HUES6 (cell line): ENCODE measurements around the gene ZNF385B.
"Not testable (repeated sequence)": the region's sequence is repeated elsewhere in the genome, so short reads cannot be mapped to it uniquely, and the experiment has no call there.

ENCODE experiments used
- H3K27ac ChIP-seq: 2 replicates; pipeline ENCODE4 v1.7.0; 2013; ENCODE audit warnings: low read depth, mild to moderate bottlenecking, low read length, inconsistent platforms
- H3K27me3 ChIP-seq: 2 replicates; pipeline ENCODE4 v1.6.1; 2013; ENCODE audit warnings: low read length; ENCODE audit not compliant: control insufficient read depth, insufficient read depth
- H3K36me3 ChIP-seq: 2 replicates; pipeline ENCODE4 v1.6.1; 2013; ENCODE audit warnings: low read length; ENCODE audit not compliant: control insufficient read depth, insufficient read depth
- H3K4me1 ChIP-seq: 2 replicates; pipeline ENCODE4 v1.6.1; 2013; ENCODE audit warnings: low read length; ENCODE audit not compliant: control insufficient read depth, insufficient read depth
- H3K4me3 ChIP-seq: 2 replicates; pipeline ENCODE4 v1.5.1; 2013; ENCODE audit warnings: low read depth, low read length
- H3K9ac ChIP-seq: one replicate; pipeline ENCODE4 v1.6.1; 2013; ENCODE audit warnings: mild to moderate bottlenecking, low read length
- H3K9me3 ChIP-seq: 2 replicates; pipeline ENCODE4 v1.6.1; 2013; ENCODE audit warnings: low read depth, low read length; ENCODE audit not compliant: control insufficient read depth, insufficient read depth

ZNF385B gene

DNA sequence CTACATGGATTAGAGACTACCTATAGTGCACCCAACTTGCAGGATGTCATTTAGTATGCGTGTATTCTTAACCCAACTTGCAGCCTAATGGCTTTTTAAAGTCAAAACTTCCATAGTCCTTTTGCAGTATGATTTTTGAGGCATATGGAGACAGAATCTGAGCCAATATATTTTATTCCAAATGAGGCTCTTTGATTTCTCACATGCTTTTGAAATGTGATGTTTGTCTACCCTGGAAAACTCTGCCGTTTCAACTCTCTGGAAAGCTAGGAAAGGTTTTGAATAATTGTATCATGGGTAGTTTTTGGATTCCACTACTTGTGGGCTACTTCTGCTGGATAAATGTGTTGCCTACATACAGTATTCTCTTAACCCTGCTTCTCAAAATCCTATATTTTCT, 206.6 kb downstream of the ZNF385B start:
- H3K9me3 ChIP-seq = no peaks in the 10 kb centered on the region
- H3K4me3 ChIP-seq = no peak overlapping the region
- no peaks in the 10 kb centered on the region for H3K27me3 ChIP-seq
- no peak overlapping the region for H3K9ac ChIP-seq
- no peak overlapping the region for H3K27ac ChIP-seq
- H3K36me3 ChIP-seq = no peaks in the 10 kb centered on the region
- no peaks in the 10 kb centered on the region for H3K4me1 ChIP-seq

DNA sequence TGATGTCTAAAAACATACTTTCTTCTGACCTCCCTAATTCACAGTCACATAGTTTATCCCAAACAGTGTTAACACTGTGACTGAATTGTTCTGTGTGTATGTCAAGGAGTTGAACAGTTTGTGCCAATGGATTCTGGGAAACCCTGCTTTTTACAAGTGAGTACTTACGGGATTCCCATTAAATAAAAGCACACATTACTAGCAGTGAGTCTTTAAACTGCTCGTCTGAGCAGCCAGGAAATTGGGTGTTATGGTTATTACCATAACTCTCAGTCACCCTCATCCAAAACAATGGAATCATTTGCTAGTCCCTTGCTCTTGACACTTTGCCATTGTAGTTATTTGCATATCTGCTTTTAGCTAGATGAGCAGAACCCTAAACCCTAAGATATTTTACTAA, 209.1 kb downstream of the ZNF385B start:
- Histone ChIP-seq H3K27ac (no peak overlapping the region), H3K4me1 (no peaks in the 10 kb centered on the region), H3K9me3 (no peaks in the 10 kb centered on the region), H3K9ac (no peak overlapping the region), H3K4me3 (no peak overlapping the region), H3K27me3 (no peaks in the 10 kb centered on the region), H3K36me3 (no peaks in the 10 kb centered on the region)

DNA sequence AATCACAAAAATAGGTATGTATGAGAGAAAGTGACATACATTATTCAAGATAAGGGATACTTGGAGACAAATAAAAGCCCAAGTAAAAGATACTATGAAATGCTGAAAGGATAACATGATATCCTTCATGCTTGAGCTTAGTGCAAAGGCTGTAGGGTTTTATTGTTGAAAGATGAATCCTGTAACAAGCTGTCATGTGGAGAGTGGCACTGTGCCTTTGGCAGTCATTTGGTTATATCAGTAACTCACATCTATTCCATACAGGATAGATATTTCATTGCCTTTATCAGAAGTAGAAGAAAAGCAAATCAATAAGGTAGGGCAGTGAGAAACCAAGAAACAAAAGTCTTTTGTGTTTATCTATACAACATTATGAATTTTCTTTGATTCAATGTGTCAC, 211.0 kb downstream of the ZNF385B start:
- Histone ChIP-seq H3K27me3 (no peaks in the 10 kb centered on the region), H3K9ac (no peak overlapping the region), H3K4me1 (no peaks in the 10 kb centered on the region), H3K4me3 (no peak overlapping the region), H3K9me3 (no peaks in the 10 kb centered on the region), H3K27ac (no peak overlapping the region), H3K36me3 (no peaks in the 10 kb centered on the region)

DNA sequence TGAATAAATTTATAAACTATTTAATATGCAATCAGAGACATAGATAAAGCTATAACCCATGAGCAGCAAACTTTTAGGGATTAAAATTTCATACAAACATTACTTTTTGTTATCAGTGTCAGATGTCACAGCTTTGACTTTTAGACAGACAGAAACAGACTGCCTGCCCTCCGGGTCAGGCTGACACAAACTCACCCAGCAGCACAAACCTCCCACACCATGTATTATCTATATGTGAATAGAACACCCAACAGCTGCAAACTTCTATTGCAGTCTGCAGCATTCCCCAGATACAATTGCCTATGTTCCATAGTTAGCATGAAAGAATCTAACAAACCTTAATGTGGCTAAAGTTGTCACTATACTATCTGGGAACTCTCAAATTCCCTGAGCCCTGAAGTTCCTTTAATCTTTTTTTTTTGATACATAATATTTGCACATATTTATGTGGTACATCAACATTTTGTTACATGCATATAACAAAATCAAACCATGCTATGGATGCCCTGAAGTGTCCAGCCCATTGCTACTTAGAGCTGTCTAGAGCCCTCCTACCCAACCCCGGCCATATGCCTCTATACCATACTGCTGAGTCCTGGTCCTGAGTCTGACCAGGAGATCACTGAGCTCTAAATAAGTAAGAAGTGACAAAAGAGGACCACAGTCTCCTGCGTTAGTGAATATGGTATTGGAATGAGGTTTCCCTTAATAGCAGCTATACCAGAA, 214.4 kb downstream of the ZNF385B start:
- H3K9ac ChIP-seq = no peak overlapping the region
- H3K4me3 ChIP-seq = no peak overlapping the region
- H3K27me3 ChIP-seq = no peaks in the 10 kb centered on the region
- no peaks in the 10 kb centered on the region for H3K4me1 ChIP-seq
- H3K9me3 ChIP-seq = no peaks in the 10 kb centered on the region
- no peak overlapping the region for H3K27ac ChIP-seq
- no peaks in the 10 kb centered on the region for H3K36me3 ChIP-seq

DNA sequence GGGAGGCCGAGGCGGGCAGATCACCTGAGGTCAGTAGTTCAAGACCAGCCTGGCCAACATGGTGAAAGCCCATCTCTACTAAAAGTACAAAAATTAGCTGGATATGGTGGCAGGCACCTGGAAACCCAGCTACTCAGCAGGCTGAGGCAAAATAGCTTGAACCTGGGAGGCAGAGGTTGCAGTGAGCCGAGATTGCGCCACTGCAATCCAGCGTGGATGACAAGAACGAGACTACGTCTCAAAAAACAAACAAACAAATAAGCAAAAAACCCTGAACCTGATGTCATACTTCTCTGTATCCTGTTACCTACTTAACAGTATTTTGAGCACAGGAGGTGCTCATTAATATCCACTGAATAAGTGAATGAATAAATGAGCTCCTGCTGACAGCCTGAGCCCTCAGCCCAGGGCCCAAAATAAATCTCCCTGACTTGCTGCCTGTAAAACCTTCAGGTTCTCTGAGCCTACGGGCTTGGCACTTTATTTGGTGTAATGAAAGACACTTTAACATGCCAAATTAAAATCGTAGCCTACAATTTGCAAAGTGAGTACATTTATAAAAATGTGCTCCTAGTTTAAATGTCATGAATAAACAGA, 215.1 kb downstream of the ZNF385B start:
- H3K9me3 ChIP-seq = no peaks in the 10 kb centered on the region
- H3K4me3 ChIP-seq = no peak overlapping the region
- H3K4me1 ChIP-seq = no peaks in the 10 kb centered on the region
- no peak overlapping the region for H3K9ac ChIP-seq
- H3K27me3 ChIP-seq = no peaks in the 10 kb centered on the region
- no peaks in the 10 kb centered on the region for H3K36me3 ChIP-seq
- no peak overlapping the region for H3K27ac ChIP-seq

DNA sequence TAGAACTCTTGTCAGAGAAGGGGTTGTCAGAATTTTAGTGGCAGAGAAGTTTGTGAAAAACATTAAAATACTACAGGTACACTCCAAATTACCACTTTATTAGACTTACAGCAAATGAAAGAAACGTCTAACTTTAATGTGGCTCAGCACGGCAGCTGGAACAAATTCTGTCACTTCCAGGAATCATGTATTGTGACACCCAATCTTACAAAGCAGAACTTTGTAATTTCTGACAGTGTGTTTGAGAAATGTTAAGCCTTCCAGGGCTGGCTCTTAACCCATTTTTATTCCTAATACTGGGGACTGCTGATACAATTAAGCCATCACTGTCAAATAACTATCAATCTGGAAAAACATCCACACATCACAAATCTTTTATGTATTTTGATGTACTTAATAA, 216.4 kb downstream of the ZNF385B start:
- no peaks in the 10 kb centered on the region for H3K4me1 ChIP-seq
- no peak overlapping the region for H3K27ac ChIP-seq
- H3K9me3 ChIP-seq = no peaks in the 10 kb centered on the region
- no peak overlapping the region for H3K4me3 ChIP-seq
- H3K9ac ChIP-seq = no peak overlapping the region
- H3K36me3 ChIP-seq = no peaks in the 10 kb centered on the region
- H3K27me3 ChIP-seq = no peaks in the 10 kb centered on the region

DNA sequence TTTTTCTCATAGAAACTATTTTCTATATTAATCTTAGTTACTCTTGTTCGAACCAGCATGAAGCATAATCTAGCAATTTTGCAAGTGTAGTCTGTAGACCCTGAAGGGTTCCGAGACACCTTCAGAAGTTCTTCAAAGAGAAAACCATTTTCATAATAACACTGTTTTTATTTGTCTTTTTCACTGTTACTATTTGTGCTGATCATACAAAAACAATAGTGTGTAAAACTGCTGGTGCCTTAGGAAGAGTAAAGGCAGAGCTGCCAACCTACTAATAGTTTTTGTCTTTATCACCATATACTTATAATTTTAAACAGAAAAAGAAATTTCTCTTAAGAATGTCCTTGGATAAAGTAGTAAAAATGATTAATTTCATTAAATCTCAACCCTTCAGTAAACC, 218.9 kb downstream of the ZNF385B start:
- Histone ChIP-seq H3K27me3 (no peaks in the 10 kb centered on the region), H3K9ac (no peak overlapping the region), H3K9me3 (no peaks in the 10 kb centered on the region), H3K4me1 (no peaks in the 10 kb centered on the region), H3K27ac (no peak overlapping the region), H3K4me3 (no peak overlapping the region), H3K36me3 (no peaks in the 10 kb centered on the region)

DNA sequence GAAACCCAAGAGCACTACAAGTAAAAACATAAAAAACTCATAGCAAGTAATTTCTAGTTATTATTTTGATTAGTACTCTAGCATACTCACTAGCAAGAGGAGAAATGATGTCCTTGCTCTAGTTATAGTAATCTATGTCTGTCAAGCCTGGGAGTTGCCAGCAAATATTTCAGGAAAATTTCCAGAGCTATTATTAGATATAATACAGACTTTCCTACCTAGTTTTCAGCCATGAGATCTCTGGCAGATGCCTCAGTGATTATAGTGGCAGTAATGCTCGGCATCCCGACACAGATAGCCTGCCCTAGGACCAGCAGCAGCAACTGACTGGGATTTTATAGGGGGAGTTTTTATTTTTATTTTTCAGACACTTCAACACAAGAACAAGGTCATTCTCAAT, 224.4 kb downstream of the ZNF385B start:
- no peak overlapping the region for H3K27ac ChIP-seq
- no peaks in the 10 kb centered on the region for H3K27me3 ChIP-seq
- H3K9me3 ChIP-seq = no peaks in the 10 kb centered on the region
- no peak overlapping the region for H3K4me3 ChIP-seq
- H3K4me1 ChIP-seq = no peaks in the 10 kb centered on the region
- no peaks in the 10 kb centered on the region for H3K36me3 ChIP-seq
- H3K9ac ChIP-seq = no peak overlapping the region

DNA sequence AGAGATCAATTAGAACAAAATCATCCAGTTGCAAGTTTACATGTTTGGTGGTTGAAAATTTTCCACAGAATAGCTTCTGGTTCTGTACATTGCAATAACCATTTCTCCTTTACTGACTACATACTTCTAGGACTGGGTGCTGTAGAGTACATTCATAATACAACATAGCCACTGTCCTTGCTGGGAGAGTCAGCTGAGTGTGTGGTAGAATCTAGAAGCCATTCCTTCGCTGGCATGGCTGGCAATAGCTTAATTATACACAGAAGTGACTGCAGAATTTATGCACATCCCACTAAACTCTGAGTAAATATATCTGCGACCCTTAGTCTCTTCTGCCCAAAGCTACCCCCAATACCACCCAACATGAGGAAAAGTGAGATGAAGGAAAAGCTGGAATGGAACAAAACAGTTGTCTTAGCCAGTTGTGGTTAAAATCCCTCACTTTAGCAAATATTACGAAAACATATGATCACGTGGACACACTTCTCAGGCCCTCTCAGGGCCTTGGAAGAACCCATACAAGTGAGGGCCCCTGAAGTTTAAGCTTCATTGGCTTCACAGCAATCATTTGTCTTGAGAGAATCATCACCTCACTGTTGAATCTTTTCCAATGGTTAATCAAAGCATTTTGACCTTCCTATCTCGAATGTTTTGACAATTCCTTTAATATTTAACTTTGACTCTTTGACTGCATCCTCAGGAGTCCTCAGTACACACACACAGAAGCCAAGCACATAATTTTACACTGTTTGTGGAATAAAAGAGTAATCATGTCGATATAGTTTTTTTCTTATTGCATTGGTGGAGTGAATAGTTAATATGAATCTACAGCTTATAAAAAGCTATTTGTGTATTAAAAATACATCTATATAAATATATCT, 225.1 kb downstream of the ZNF385B start:
- no peak overlapping the region for H3K27ac ChIP-seq

DNA sequence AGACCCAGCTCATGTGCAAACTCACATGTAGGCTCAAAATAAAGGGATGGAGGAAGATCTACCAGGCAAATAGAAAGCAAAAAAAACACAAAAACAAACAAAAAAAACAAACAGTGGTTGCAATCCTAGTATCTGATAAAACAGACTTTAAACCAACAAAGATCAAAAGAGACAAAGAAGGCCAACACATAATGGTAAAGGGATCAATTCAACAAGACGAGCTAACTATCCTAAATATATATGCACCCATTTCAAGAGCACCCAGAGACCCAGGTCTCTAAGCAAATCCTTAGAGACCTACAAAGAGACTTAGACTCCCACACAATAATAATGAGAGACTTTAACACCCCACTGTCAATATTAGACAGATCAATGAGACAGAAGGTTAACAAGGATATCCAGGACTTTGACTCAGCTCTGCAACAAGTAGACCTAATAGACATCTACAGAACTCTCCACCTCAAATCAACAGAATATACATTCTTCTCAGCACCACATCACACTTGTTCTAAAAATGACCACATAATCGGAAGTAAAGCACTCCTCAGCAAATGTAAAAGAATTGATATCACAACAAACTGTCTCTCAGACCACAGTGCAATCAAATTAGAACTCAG, 229.5 kb downstream of the ZNF385B start:
- H3K4me1 ChIP-seq, H3K9ac ChIP-seq: not testable (repeated sequence)

More for the DNA sequence above, 225.1 kb downstream of the ZNF385B start:
- no peaks in the 10 kb centered on the region for H3K4me1 ChIP-seq
- no peak overlapping the region for H3K9ac ChIP-seq
- no peaks in the 10 kb centered on the region for H3K36me3 ChIP-seq
- H3K9me3 ChIP-seq = no peaks in the 10 kb centered on the region
- H3K27me3 ChIP-seq = no peaks in the 10 kb centered on the region
- H3K4me3 ChIP-seq = no peak overlapping the region

DNA sequence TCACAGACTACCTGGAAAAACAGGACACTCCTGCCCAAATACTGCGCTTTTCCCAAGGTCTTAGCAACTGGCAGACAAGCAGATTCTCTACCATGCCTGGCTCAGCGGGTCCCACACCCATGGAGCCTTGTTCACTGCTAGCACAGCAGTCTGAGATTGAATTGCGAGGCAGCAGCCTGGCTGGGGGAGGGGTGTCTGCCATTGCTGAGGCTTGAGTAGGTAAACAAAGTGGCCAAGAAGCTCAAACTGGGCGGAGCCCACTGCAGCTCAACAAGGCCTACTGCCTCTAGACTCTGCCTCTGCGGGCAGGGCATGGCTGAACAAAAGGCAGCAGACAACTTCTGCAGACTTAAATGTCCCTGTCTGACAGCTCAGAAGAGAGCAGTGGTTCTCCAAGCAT, 231.6 kb downstream of the ZNF385B start:
- not testable (repeated sequence) for H3K9me3 ChIP-seq, H3K9ac ChIP-seq, H3K27ac ChIP-seq, H3K27me3 ChIP-seq, H3K36me3 ChIP-seq, H3K4me3 ChIP-seq, H3K4me1 ChIP-seq

More for the DNA sequence above, 229.5 kb downstream of the ZNF385B start:
- H3K36me3 ChIP-seq, H3K27ac ChIP-seq, H3K4me3 ChIP-seq, H3K9me3 ChIP-seq, H3K27me3 ChIP-seq: not testable (repeated sequence)
